ENCODE measurements around the gene FAM118A.

FAM118A gene

DNA sequence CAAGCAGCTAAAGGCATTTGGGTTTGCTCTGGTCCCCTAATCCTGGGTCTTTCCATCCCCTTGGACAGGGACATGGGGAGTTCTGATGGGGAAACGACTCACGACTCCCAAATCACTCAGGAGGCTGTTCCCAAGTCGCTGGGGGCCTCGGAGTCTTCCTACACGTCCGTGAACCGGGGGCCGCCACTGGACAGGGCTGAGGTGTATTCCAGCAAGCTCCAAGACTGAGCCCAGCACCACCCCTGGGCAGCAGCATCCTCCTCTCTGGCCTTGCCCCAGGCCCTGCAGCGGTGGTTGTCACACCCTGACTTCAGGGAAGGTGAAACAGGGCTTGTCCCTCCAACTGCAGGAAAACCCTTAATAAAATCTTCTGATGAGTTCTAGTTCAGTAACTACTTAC lies 14.2 kb upstream of the FAM118A start:
- Histone ChIP-seq H4K20me1 (ENCODE audit: insufficient read depth, low read length) (no peaks in the 10 kb centered on the region), H3K4me3 (ENCODE audit: low read length) (no peak overlapping the region), H3K79me2 (ENCODE audit: low read length) (no peaks in the 10 kb centered on the region), H3K4me2 (ENCODE audit: low read length) (no peak overlapping the region), H3K36me3 (replicated peaks; ENCODE audit: low read depth, low read length) (no peaks in the 10 kb centered on the region), H3K27ac (ENCODE audit: low read length) (no peak overlapping the region), H2AFZ (ENCODE audit: low read depth, low read length) (no peak overlapping the region), H3K9me3 (ENCODE audit: insufficient read depth, low read length) (no peaks in the 10 kb centered on the region), H3K9ac (ENCODE audit: low read length) (no peak overlapping the region), H3K27me3 (ENCODE audit: low read depth, low read length) (peaks cover 7% of the 10 kb centered on the region; the same call in 1 of the 2 replicates), H3K4me1 (ENCODE audit: low read length) (peaks cover 34% of the 10 kb centered on the region)
- TF ChIP-seq, protein P1, sequence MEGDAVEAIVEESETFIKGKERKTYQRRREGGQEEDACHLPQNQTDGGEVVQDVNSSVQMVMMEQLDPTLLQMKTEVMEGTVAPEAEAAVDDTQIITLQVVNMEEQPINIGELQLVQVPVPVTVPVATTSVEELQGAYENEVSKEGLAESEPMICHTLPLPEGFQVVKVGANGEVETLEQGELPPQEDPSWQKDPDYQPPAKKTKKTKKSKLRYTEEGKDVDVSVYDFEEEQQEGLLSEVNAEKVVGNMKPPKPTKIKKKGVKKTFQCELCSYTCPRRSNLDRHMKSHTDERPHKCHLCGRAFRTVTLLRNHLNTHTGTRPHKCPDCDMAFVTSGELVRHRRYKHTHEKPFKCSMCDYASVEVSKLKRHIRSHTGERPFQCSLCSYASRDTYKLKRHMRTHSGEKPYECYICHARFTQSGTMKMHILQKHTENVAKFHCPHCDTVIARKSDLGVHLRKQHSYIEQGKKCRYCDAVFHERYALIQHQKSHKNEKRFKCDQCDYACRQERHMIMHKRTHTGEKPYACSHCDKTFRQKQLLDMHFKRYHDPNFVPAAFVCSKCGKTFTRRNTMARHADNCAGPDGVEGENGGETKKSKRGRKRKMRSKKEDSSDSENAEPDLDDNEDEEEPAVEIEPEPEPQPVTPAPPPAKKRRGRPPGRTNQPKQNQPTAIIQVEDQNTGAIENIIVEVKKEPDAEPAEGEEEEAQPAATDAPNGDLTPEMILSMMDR (IDR thresholded peaks at IDR 0.05; ENCODE audit: low read depth, low read length) = no peak
- no peak for TF ChIP-seq EZH2phosphoT487 (IDR thresholded peaks at IDR 0.05; ENCODE audit: low read depth)

DNA sequence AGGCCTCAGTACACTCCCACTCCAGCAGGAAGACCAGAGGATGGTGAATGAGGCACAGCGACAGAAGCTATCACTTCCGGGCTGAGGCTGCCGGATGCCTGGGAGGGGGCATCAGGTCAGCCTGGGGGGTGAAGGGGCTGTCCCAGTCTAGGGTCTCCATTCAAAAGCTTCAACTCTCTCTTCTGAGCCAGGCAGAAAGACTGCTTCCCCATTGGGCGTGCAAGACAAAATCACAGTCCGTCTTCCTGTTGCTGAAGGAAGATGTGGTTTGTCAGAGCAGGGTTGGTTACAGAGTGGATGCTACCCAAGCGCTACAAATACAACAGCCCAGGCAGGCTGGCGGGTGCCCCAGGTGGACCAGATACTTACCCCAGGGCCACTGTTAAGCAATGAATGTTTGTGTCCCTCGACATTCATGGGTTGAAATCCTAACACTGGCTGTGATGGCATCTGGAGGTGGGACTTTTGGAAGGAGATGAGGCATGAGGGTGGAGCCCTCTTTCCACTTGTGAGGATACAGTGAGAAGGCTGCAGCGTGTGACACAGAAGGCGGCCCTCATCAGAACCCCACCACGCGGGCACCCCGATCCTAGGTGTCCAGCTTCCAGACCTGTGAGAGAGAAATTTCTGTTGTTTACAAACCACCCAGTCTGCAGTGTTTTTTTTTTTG lies 13.0 kb upstream of the FAM118A start:
- Histone ChIP-seq H4K20me1 (ENCODE audit: insufficient read depth, low read length) (no peaks in the 10 kb centered on the region), H3K27me3 (ENCODE audit: low read depth, low read length) (peaks cover 7% of the 10 kb centered on the region; the same call in 1 of the 2 replicates), H3K36me3 (replicated peaks; ENCODE audit: low read depth, low read length) (no peaks in the 10 kb centered on the region), H3K79me2 (ENCODE audit: low read length) (no peaks in the 10 kb centered on the region), H3K4me3 (ENCODE audit: low read length) (no peak overlapping the region), H3K9me3 (ENCODE audit: insufficient read depth, low read length) (no peaks in the 10 kb centered on the region), H3K9ac (ENCODE audit: low read length) (no peak overlapping the region), H3K27ac (ENCODE audit: low read length) (no peak overlapping the region), H3K4me1 (ENCODE audit: low read length) (peaks cover 24% of the 10 kb centered on the region), H2AFZ (ENCODE audit: low read depth, low read length) (peak overlapping the region; percentile 60), H3K4me2 (ENCODE audit: low read length) (peak overlapping the region; percentile 26)
- no peak for TF ChIP-seq EZH2phosphoT487 (IDR thresholded peaks at IDR 0.05; ENCODE audit: low read depth)
- TF ChIP-seq, protein P1 (IDR thresholded peaks at IDR 0.05; ENCODE audit: low read depth, low read length) = no peak

DNA sequence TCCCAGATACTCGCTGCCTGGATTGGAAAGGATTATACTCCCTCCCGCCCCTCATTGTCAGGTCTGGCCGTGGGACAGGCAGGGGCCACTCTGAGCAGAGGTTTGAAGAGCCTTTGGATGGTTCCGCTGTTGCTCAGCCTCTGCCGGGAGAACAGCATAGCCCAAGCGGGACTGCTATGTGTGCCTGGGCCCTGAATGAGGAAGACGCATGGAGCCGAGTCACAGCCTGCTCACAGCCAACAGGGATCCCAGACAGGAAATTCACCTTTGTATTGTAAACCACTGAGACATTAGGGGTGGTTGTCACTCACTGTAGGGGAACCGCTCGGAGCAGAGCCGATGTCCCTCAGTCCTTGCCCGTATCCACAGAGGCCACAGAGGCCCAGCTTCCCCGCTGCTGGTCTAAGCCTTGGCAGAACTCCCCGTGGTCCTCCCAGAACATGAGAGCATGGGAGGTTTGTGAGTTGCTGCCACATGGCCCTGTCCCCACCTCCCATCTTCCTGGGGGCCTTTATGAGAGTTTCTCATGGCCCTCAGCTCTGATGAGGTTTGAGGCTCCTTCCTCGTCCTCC lies 10.7 kb upstream of the FAM118A start:
- Histone ChIP-seq H3K79me2 (ENCODE audit: low read length) (no peaks in the 10 kb centered on the region), H3K36me3 (replicated peaks; ENCODE audit: low read depth, low read length) (no peaks in the 10 kb centered on the region), H3K27ac (ENCODE audit: low read length) (no peak overlapping the region), H4K20me1 (ENCODE audit: insufficient read depth, low read length) (no peaks in the 10 kb centered on the region), H3K4me3 (ENCODE audit: low read length) (no peak overlapping the region), H2AFZ (ENCODE audit: low read depth, low read length) (no peak overlapping the region), H3K4me2 (ENCODE audit: low read length) (no peak overlapping the region), H3K27me3 (ENCODE audit: low read depth, low read length) (no peaks in the 10 kb centered on the region), H3K9me3 (ENCODE audit: insufficient read depth, low read length) (no peaks in the 10 kb centered on the region), H3K9ac (ENCODE audit: low read length) (no peak overlapping the region), H3K4me1 (ENCODE audit: low read length) (peaks cover 22% of the 10 kb centered on the region)
- TF ChIP-seq, protein P1 (IDR thresholded peaks at IDR 0.05; ENCODE audit: low read depth, low read length) = no peak
- no peak for TF ChIP-seq EZH2phosphoT487 (IDR thresholded peaks at IDR 0.05; ENCODE audit: low read depth)

DNA sequence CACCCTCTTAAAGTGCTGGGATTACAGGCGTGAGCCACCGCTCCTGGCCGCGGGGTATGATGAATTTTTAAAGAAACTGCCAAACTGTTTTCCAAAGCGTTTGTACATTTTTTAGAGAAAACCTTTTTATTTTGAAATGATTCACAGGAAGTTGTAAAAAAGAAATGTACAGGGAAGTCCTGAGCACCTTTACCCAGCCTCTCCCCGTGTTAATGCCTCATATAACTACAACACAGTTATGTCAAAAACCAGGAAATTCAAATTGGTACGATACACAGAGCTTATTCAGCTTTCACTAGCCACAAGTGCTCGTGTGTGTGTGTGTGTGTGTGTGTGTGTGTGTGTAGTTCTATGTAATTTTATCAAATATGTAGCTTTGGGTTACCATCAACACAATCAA lies 7.0 kb upstream of the FAM118A start:
- no peaks in the 10 kb centered on the region for H3K79me2 ChIP-seq (ENCODE audit: low read length)
- no peak for TF ChIP-seq EZH2phosphoT487 (IDR thresholded peaks at IDR 0.05; ENCODE audit: low read depth)
- no peak overlapping the region for H2AFZ ChIP-seq (ENCODE audit: low read depth, low read length)
- H4K20me1 ChIP-seq (ENCODE audit: insufficient read depth, low read length) = no peaks in the 10 kb centered on the region
- no peak overlapping the region for H3K27ac ChIP-seq (ENCODE audit: low read length)
- no peaks in the 10 kb centered on the region for H3K27me3 ChIP-seq (ENCODE audit: low read depth, low read length)
- H3K4me1 ChIP-seq (ENCODE audit: low read length) = peaks cover 16% of the 10 kb centered on the region
- no peak overlapping the region for H3K9ac ChIP-seq (ENCODE audit: low read length)
- no peaks in the 10 kb centered on the region for H3K9me3 ChIP-seq (ENCODE audit: insufficient read depth, low read length)
- H3K36me3 ChIP-seq (replicated peaks; ENCODE audit: low read depth, low read length) = no peaks in the 10 kb centered on the region
- peak overlapping the region; percentile 2; the same call in 1 of the 2 replicates for H3K4me2 ChIP-seq (ENCODE audit: low read length)
- H3K4me3 ChIP-seq (ENCODE audit: low read length) = no peak overlapping the region
